ENCODE results near the gene ARID3A. TPM values are rescaled to one million over a fixed set of nuclear protein-coding genes. Genes with fewer than 3 reads are reported as not detected.
A peak's percentile ranks its signal among the peaks of the same experiment; 100 is the strongest.

Gene ARID3A
- total RNA-seq, 1 donor from 2014 or later = 35.6 TPM

DNA sequence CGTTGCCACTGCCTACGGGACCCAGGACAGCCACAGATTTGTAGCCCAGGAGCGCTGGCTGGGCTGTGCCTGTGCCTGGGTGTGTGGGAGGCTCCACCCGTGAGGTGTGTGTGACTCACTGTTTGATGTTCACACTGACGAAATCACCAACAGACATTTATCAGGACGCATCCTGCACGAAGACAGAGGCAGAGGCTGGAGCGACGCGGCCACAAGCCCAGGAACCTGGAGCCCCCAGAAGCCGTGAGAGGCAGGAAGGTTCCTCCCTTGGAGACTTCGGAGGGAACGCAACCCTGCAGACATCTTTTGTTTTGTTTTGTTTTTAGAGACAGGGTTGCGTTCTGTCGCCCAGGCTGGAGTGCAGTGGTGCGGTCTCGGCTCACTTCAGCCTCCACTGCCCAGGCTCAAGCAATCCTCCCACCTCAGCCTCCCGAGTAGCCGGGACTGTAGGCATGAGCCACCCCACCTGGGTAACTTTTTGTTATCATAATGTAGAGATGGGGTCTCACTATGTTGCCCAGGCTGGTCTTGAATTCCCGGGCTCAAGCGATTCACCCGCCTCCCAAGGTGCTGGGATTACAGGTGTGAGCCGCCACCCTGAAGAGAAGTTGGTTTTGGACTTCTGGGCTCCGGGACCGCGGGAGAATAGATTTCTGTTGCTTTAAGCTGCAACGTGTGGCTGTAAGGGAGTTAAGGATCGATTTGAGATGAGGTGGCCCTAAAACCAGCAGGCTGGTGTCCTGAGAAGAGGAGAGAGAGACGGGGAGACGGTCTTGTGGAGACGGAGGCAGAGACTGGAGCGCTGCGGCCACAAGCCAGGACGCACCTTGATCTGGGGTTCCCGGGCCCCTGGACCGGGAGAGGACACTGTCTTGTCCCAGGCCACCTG, 33.4 kb downstream of the ARID3A start:
- no peak overlapping the region for H3K4me3 Mint-ChIP-seq

DNA sequence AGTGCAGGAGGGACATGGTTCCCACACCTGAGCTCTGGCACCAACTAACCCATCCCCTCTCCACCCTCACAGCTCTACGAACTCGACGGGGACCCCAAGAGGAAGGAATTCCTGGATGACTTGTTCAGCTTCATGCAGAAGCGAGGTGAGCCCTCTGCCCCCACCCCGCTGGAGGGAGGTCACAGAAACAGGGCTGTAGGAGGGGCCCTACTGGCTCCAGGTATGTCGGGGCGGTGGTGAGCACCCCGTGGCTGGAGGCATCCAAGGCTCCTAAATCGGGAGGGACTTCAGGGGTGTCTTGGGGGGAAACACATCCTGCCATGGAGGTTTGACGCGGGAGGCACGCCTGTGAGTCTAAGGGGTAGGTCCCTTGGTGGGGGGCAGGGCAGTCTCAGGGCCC, 34.2 kb downstream of the ARID3A start:
- H3K4me3 Mint-ChIP-seq = no peak overlapping the region
- H3K9me3 Mint-ChIP-seq = no peaks in the 10 kb centered on the region
- intact Hi-C loops (cut with micrococcal nuclease) = no loop called here
- H3K4me1 Mint-ChIP-seq = peaks cover 14% of the 10 kb centered on the region
- peaks cover 16% of the 10 kb centered on the region for H3K36me3 Mint-ChIP-seq (ENCODE audit: low read depth)
- no peak for DNase-seq
- H3K27me3 Mint-ChIP-seq = no peaks in the 10 kb centered on the region
- H3K27ac Mint-ChIP-seq = no peak overlapping the region

More for the DNA sequence above, 33.4 kb downstream of the ARID3A start:
- DNase-seq = peak; percentile 65
- H3K27ac Mint-ChIP-seq = peak overlapping the region; percentile 70
- H3K4me1 Mint-ChIP-seq = peaks cover 14% of the 10 kb centered on the region
- H3K27me3 Mint-ChIP-seq = no peaks in the 10 kb centered on the region
- intact Hi-C loops (cut with micrococcal nuclease) = no loop called here
- no peaks in the 10 kb centered on the region for H3K9me3 Mint-ChIP-seq
- H3K36me3 Mint-ChIP-seq (ENCODE audit: low read depth) = peaks cover 9% of the 10 kb centered on the region

DNA sequence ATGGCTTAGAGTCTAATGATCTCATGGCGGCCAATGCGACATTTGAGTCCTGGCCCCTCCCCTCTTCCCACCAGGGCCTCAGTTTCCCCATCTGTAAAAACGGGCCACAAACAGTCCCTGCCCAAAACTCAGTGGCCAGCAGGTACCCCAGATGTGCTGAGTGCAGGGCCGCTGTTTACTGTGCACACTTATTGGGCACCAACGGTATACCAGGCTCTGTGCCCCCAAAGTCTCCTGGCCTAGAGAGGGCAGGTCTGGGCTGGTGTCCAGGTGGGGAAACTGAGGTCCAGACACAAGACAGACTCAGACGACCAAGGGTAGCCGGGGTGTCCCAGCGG, 34.7 kb downstream of the ARID3A start:
- no peak overlapping the region for H3K4me3 Mint-ChIP-seq
- intact Hi-C loops (cut with micrococcal nuclease) = no loop called here
- peaks cover 3% of the 10 kb centered on the region for H3K9me3 Mint-ChIP-seq
- no peaks in the 10 kb centered on the region for H3K27me3 Mint-ChIP-seq
- DNase-seq = no peak
- peaks cover 21% of the 10 kb centered on the region for H3K36me3 Mint-ChIP-seq (ENCODE audit: low read depth)
- H3K4me1 Mint-ChIP-seq = peaks cover 16% of the 10 kb centered on the region
- H3K27ac Mint-ChIP-seq = no peak overlapping the region

DNA sequence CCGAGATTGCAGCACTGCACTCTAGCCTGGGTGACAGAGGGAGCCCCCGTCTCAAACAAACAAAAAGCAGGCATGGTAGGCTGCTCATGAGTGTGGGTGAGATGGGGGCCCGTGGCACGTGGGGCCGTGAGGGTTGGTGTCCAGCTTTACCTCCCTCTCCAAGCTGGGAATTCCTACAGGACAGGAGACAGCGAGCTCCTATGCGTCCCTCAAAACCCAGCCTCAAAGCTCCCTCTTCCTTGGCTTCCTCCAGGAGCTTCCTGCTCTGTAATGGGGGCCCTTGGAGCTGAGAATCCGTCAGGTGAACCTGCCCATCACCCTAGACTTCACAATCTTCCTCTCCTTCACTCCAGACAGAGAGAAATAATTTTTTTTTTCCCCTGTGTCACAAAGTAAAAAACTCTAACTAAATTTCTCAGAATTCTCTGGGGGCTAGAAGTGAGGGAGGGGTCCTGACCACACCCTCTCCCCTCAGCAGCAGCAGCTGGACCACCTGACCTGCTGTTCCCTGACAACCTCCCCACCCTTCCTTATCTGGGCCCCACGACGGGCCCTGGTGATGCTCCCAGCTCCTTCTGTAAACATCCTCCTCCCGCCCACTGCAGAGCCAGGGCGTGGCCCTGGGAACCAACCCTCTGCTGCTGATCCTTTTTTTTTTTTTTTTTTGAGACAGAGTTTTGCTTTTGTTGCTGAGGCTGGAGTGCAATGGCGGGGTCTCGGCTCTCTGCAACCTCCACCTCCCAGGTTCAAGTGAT, 36.2 kb downstream of the ARID3A start:
- Mint-ChIP-seq H3K27ac (peak overlapping the region; percentile 70), H3K9me3 (peaks cover 3% of the 10 kb centered on the region), H3K27me3 (no peaks in the 10 kb centered on the region), H3K4me1 (peaks cover 16% of the 10 kb centered on the region), H3K36me3 (ENCODE audit: low read depth) (peaks cover 29% of the 10 kb centered on the region), H3K4me3 (no peak overlapping the region)
- intact Hi-C loops (cut with micrococcal nuclease) = no loop called here
- DNase-seq = peak; percentile 73

DNA sequence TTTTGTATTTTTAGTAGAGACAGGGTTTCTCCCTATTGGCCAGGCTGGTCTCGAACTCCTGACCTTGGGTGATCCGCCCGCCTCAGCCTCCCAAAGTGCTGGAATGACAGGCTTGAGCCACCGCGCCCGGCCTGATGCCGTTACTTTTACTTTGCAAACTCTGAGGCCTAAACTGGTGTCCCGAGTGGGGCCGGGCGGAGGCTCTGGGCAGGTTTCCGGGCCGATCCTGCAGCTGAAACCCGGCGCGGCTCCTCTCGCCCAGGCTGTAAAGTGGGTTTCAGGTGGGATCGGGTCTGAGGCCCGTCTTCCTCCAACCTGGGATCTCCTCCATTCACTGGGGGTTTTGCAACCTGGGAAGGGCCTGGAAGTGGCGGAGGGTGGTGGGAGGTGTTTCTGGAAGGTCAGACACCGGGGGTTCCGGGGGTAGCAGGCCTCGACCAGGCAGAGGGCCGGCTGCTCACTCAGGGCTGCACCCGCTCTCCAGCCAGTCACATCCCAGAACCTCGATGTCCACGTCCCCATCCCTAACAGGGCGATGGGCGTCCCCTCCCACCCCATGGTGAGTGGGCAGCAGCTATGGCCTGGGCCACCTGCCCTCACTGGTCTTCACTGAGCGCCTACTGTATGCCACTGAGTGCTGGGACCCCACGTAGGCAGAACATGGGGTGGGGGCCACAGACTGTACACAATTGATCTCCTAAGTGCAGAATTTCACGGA, 37.0 kb downstream of the ARID3A start:
- Mint-ChIP-seq H3K27ac (peak overlapping the region; percentile 25), H3K36me3 (ENCODE audit: low read depth) (peaks cover 34% of the 10 kb centered on the region), H3K4me3 (no peak overlapping the region), H3K27me3 (no peaks in the 10 kb centered on the region), H3K4me1 (peaks cover 16% of the 10 kb centered on the region), H3K9me3 (peaks cover 3% of the 10 kb centered on the region)
- intact Hi-C loops (cut with micrococcal nuclease) = no loop called here
- no peak for DNase-seq

DNA sequence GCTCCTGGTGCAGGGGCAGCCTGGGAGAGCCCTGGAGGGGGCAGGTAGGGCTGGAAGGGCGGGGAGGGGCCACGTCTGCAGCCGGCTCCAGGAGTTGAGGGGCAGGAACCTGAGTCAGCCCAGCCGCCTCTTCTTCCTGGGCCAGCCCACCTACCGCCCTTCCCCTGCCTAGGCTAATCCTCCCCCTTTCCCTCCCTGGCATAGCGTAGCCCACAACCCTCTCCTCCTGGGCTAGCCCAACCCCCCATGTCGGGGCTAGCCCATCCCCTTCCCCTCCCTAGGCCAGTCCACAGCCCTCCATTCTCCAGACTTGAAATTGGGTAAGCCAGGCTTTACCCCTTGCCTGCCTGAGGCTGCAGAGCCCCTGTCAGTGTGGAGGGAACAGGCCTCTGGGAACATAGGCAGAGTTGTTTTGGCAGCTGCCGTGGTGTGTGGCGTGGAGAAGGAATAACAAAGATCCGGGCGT, 37.7 kb downstream of the ARID3A start:
- H3K4me3 Mint-ChIP-seq = no peak overlapping the region
- H3K36me3 Mint-ChIP-seq (ENCODE audit: low read depth) = peaks cover 38% of the 10 kb centered on the region
- intact Hi-C loops (cut with micrococcal nuclease) = no loop called here
- H3K27ac Mint-ChIP-seq = no peak overlapping the region
- H3K4me1 Mint-ChIP-seq = peaks cover 16% of the 10 kb centered on the region
- no peaks in the 10 kb centered on the region for H3K27me3 Mint-ChIP-seq
- H3K9me3 Mint-ChIP-seq = peaks cover 3% of the 10 kb centered on the region
- DNase-seq = no peak

DNA sequence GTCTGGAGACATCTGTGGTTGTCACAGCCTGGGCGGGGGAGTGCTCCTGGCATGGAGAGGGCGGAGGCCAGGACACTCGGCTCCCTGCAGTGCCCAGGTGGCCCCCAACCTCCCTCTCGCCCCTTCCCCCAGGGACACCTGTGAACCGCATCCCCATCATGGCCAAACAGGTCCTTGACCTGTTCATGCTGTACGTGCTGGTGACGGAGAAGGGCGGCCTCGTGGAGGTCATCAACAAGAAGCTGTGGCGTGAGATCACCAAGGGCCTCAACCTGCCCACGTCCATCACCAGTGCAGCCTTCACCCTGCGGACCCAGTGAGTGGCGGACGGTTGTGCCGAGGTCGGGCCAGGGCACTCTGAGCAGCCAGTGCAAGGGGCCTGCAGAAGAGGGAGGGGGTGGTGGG, 38.3 kb downstream of the ARID3A start:
- no peaks in the 10 kb centered on the region for H3K27me3 Mint-ChIP-seq

DNA sequence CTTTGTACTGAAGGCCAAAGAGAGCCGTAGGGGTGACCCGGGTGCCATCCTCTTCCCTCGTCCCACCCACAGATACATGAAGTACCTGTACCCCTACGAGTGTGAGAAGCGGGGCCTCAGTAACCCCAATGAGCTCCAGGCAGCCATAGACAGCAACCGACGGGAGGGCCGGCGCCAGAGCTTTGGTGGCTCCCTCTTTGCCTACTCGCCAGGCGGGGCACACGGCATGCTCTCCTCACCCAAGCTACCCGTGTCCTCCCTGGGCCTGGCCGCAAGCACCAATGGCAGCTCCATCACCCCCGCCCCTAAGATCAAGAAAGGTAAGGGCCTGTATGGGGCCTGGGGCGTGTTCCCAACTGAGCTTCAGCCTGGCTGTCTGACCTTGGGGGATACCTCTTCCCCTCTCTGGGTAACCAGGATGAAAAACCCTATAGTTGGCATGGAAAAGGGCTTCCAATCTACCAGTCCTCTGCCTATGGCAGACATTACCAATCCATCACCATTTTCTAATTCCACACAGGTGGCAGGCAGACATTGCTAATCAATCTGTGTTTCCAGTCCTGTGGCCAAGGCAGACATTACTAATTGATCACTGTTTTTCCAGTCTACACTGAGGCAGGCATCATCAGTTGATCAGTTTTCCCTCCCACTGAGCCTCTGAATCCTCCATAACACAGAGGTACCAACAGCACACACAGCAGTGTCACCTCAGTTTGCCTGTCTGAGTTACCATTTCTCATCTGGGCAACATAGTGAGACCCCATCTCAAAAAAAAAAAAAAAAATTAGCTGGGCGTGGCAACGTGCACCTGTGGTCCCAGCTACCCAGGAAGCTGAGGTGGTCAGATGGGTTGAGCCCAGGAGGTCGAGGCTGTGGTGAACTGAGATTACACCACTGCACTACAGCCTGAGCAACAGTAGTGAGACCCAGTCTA, 39.2 kb downstream of the ARID3A start:
- intact Hi-C loops (cut with micrococcal nuclease) = no loop called here
- Mint-ChIP-seq H3K36me3 (ENCODE audit: low read depth) (peaks cover 42% of the 10 kb centered on the region), H3K4me3 (no peak overlapping the region)

More for the DNA sequence above, 38.3 kb downstream of the ARID3A start:
- Mint-ChIP-seq H3K4me3 (no peak overlapping the region), H3K27ac (no peak overlapping the region), H3K9me3 (peaks cover 3% of the 10 kb centered on the region), H3K36me3 (ENCODE audit: low read depth) (peaks cover 40% of the 10 kb centered on the region), H3K4me1 (peaks cover 12% of the 10 kb centered on the region)
- intact Hi-C loops (cut with micrococcal nuclease) = no loop called here
- no peak for DNase-seq

DNA sequence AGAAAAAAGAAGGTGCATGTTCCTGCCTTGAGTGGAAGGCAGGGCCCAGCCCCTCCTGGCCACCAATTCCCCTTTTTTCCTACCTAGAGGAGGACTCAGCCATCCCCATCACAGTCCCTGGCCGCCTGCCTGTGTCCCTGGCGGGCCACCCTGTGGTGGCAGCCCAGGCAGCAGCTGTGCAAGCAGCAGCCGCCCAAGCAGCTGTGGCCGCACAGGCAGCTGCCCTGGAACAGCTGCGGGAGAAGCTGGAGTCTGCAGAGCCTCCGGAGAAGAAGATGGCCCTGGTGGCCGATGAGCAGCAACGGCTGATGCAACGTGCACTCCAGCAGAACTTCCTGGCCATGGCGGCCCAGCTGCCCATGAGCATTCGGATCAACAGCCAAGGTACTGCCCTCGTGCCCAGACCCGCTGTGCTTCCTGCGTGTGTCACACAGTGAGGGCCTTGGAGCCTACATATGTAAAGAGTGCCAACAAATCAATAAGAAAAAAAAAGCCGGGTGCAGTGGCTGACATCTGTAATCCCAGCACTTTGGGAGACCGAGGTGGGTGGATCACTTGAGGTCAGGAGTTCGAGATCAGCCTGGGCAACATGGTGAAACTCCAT, 40.8 kb downstream of the ARID3A start:
- Mint-ChIP-seq H3K27me3 (no peaks in the 10 kb centered on the region), H3K4me1 (peaks cover 10% of the 10 kb centered on the region), H3K4me3 (no peak overlapping the region), H3K27ac (no peak overlapping the region), H3K36me3 (ENCODE audit: low read depth) (peaks cover 56% of the 10 kb centered on the region), H3K9me3 (peaks cover 7% of the 10 kb centered on the region)
- intact Hi-C loops (cut with micrococcal nuclease) = no loop called here
- DNase-seq = no peak

More for the DNA sequence above, 39.2 kb downstream of the ARID3A start:
- Mint-ChIP-seq H3K27me3 (no peaks in the 10 kb centered on the region), H3K9me3 (peaks cover 3% of the 10 kb centered on the region), H3K4me1 (peaks cover 10% of the 10 kb centered on the region), H3K27ac (no peak overlapping the region)
- DNase-seq = no peak

DNA sequence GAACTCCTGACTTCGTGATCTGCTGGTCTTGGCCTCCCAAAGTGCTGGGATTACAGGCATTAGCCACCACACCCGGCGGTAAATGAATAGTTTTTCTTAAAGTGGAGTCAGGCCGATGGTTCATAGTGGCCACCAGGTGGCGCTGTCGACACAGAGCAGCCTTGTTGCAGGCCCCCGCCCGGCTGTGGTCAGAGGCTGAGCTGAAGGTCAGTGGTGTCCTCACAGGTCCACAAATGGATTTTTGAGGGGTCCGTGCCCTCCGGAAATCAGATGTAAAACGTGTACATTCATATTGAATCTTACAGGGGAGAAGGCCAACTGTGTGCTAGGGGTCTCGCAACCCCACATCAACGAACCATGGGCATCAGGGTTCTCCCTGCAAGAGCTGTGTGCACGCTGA, 44.9 kb downstream of the ARID3A start:
- no peak for DNase-seq

DNA sequence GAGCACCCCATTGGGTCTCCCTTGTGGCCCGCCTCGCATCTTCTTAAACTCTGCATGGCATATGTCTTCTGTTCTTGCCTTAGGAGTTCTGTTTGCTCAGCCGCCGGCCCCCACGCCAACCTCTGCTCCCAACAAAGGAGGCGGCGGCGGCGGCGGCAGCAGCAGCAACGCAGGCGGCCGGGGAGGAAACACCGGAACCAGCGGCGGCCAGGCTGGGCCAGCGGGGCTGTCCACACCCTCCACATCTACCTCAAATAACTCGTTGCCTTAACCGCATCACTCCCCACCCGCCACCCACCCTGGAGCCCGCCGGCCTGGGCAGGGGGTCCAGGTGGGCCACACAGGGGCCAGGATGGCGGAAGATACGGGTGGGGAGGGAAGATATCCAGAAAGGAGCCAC, 46.0 kb downstream of the ARID3A start:
- DNase-seq = no peak
- H3K4me3 Mint-ChIP-seq = no peak overlapping the region
- H3K36me3 Mint-ChIP-seq (ENCODE audit: low read depth) = peaks cover 40% of the 10 kb centered on the region
- no peaks in the 10 kb centered on the region for H3K4me1 Mint-ChIP-seq
- H3K27me3 Mint-ChIP-seq = no peaks in the 10 kb centered on the region
- no peak overlapping the region for H3K27ac Mint-ChIP-seq
- H3K9me3 Mint-ChIP-seq = peaks cover 5% of the 10 kb centered on the region
- intact Hi-C loops (cut with micrococcal nuclease) = no loop called here

More for the DNA sequence above, 44.9 kb downstream of the ARID3A start:
- H3K27ac Mint-ChIP-seq = no peak overlapping the region
- intact Hi-C loops (cut with micrococcal nuclease) = no loop called here
- peaks cover 45% of the 10 kb centered on the region for H3K36me3 Mint-ChIP-seq (ENCODE audit: low read depth)
- peaks cover 5% of the 10 kb centered on the region for H3K9me3 Mint-ChIP-seq
- no peaks in the 10 kb centered on the region for H3K4me1 Mint-ChIP-seq
- no peak overlapping the region for H3K4me3 Mint-ChIP-seq
- H3K27me3 Mint-ChIP-seq = no peaks in the 10 kb centered on the region

DNA sequence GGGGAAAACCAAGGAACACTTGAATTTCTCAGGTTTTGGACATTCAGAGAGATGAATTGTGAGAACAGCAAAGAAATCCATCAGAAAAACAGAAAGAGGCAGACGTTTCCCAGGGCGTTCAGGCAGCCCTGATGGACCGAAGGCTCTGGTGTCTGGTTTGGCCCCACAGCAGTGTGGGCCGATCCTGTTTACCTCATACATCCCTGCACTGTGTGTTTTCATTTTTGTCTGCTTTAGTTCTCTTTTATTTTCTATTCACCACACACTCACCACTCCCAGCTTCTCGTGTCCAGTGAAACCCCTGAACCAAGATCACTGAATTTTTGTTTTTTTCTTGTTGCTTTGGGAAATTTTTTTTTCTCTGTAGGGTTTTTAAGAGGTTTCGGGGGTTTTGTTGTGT, 46.4 kb downstream of the ARID3A start:
- Mint-ChIP-seq H3K27me3 (no peaks in the 10 kb centered on the region), H3K27ac (no peak overlapping the region), H3K4me1 (no peaks in the 10 kb centered on the region), H3K9me3 (peaks cover 5% of the 10 kb centered on the region), H3K36me3 (ENCODE audit: low read depth) (peaks cover 35% of the 10 kb centered on the region), H3K4me3 (no peak overlapping the region)
- intact Hi-C loops (cut with micrococcal nuclease) = no loop called here
- no peak for DNase-seq
